ENCODE measurements around the gene OOSP4A.
A peak's percentile ranks its signal among the peaks of the same experiment; 100 is the strongest.

Gene OOSP4A

DNA sequence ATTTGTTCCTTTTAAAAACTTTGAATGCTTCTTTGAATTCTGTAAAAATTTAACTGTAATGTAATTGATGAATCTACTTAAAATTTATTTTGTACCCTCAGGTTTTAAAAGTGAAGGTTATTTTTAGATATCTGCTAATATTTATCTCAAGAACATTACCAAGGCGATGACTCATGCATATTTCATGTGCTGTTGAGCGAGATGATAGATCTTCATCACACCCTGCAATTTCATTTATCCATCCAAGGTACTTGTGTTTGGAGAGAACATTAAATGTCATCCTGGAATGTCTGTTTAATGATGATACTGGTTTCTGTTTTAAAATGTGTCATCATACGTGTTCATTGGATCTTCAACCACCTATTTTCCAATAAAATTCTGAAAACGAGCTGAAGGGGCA, 6.7 kb upstream of the OOSP4A start:
- H3K36me3 ChIP-seq (ENCODE audit: control insufficient read depth, insufficient read depth, low read length): no peaks in the 10 kb centered on the region
- no peaks in the 10 kb centered on the region for H3K79me2 ChIP-seq
- H3K9ac ChIP-seq: no peak overlapping the region
- H3K27me3 ChIP-seq (ENCODE audit: control insufficient read depth, insufficient read depth, low read length): no peaks in the 10 kb centered on the region
- no peaks in the 10 kb centered on the region for H3K9me3 ChIP-seq (ENCODE audit: control insufficient read depth, low read length)
- H3K4me2 ChIP-seq (ENCODE audit: low read length): no peak overlapping the region
- no peak overlapping the region for H3K27ac ChIP-seq
- H2AFZ ChIP-seq: no peak overlapping the region
- TF ChIP-seq, protein P1, sequence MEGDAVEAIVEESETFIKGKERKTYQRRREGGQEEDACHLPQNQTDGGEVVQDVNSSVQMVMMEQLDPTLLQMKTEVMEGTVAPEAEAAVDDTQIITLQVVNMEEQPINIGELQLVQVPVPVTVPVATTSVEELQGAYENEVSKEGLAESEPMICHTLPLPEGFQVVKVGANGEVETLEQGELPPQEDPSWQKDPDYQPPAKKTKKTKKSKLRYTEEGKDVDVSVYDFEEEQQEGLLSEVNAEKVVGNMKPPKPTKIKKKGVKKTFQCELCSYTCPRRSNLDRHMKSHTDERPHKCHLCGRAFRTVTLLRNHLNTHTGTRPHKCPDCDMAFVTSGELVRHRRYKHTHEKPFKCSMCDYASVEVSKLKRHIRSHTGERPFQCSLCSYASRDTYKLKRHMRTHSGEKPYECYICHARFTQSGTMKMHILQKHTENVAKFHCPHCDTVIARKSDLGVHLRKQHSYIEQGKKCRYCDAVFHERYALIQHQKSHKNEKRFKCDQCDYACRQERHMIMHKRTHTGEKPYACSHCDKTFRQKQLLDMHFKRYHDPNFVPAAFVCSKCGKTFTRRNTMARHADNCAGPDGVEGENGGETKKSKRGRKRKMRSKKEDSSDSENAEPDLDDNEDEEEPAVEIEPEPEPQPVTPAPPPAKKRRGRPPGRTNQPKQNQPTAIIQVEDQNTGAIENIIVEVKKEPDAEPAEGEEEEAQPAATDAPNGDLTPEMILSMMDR (IDR thresholded peaks at IDR 0.05): no peak
- H3K4me3 ChIP-seq (ENCODE audit: low read depth, low read length): no peak overlapping the region
- H3K4me1 ChIP-seq: no peaks in the 10 kb centered on the region

DNA sequence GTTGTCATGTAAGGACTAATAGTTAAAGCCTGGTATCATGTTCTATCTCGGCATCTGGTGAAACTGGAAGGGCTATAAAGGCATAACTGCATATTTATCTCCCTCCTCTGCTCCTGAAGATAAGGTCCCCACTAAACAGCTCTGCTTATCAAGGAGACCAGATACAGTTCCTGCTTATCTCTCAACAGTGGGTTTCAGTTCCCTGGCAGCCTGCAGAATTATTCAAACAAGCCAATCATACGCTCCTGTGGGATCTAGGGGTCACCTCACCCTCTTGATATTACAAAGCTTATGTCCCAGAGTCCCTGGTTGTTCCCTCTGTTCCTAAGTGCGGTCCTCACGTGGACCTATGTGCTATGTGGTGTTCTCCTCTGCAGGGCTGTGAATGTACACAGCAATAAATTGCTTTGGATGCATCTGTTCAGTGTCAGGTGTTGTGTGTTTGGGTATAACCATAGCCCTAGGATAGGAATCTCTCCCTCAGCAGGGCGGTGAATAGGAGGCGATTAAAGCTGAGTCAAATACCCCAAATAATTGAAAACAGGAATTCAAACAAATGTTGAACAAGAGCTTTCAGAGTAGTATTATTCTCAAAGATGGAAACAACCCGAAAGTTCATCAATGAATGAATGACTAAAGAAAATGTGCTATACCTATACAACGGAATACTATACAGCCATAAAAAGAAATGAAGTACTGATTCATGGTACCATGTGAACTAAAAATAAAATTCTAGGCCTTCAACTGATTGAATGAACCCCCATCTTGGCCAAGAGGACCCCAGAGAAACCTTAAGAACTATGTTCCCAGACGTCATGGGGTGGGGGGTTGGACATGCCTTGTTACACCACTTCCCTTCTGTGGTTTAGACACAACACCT, 3.1 kb upstream of the OOSP4A start:
- Histone ChIP-seq H2AFZ (no peak overlapping the region), H3K4me3 (ENCODE audit: low read depth, low read length) (no peak overlapping the region), H3K9me3 (ENCODE audit: control insufficient read depth, low read length) (no peaks in the 10 kb centered on the region), H3K79me2 (no peaks in the 10 kb centered on the region), H3K27ac (no peak overlapping the region), H3K4me2 (ENCODE audit: low read length) (peak overlapping the region; percentile 0), H3K4me1 (no peaks in the 10 kb centered on the region), H3K36me3 (ENCODE audit: control insufficient read depth, insufficient read depth, low read length) (no peaks in the 10 kb centered on the region), H3K27me3 (ENCODE audit: control insufficient read depth, insufficient read depth, low read length) (no peaks in the 10 kb centered on the region), H3K9ac (no peak overlapping the region)
- TF ChIP-seq, protein P1 (IDR thresholded peaks at IDR 0.05): no peak

DNA sequence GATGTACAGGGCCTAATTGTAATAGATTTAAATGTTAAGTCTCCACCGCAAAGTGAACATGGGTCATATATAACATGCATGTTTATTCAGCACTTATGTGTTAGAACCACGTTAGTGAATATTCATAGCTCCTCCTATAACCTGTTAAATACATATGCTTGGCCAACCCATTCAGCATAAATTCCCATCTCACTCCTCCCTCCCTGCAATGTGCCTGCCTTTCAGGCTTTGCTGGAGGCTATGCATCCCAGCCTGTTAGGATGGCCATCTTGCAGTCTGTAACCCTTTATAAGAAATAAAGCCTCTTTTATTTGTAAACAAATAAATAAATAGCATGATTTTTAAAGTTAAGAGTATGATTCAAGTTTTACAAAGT, 1.7 kb upstream of the OOSP4A start:
- TF ChIP-seq, protein P1 (IDR thresholded peaks at IDR 0.05): no peak
- Histone ChIP-seq H3K9me3 (ENCODE audit: control insufficient read depth, low read length) (no peaks in the 10 kb centered on the region), H3K27ac (no peak overlapping the region), H3K4me3 (ENCODE audit: low read depth, low read length) (no peak overlapping the region), H3K36me3 (ENCODE audit: control insufficient read depth, insufficient read depth, low read length) (no peaks in the 10 kb centered on the region), H3K4me2 (ENCODE audit: low read length) (no peak overlapping the region), H3K79me2 (no peaks in the 10 kb centered on the region), H2AFZ (no peak overlapping the region), H3K4me1 (no peaks in the 10 kb centered on the region), H3K27me3 (ENCODE audit: control insufficient read depth, insufficient read depth, low read length) (no peaks in the 10 kb centered on the region), H3K9ac (no peak overlapping the region)

DNA sequence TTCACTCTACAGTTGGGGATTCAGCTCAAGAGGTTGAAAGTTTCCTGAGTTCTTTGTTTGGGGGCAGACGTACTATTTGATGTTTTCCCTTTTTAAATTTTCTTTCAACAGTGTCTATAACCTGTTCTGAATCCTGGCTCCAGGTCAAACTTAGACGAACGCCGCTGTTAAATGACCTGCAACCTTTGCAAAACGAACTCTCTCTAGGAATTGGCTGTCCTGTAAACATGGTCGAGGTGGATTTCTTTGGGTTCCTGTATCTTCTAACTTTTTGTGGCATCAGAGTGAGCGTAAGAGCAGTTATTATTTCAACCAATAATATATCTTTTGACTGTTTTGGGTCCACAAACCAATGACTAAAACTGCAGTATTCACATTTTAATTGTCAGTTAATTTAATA, 1.6 kb downstream of the OOSP4A start:
- no peak overlapping the region for H2AFZ ChIP-seq
- no peak overlapping the region for H3K4me2 ChIP-seq (ENCODE audit: low read length)
- H3K4me1 ChIP-seq: no peaks in the 10 kb centered on the region
- H3K9ac ChIP-seq: no peak overlapping the region
- H3K79me2 ChIP-seq: no peaks in the 10 kb centered on the region
- no peaks in the 10 kb centered on the region for H3K36me3 ChIP-seq (ENCODE audit: control insufficient read depth, insufficient read depth, low read length)
- no peaks in the 10 kb centered on the region for H3K27me3 ChIP-seq (ENCODE audit: control insufficient read depth, insufficient read depth, low read length)
- no peak overlapping the region for H3K4me3 ChIP-seq (ENCODE audit: low read depth, low read length)
- H3K9me3 ChIP-seq (ENCODE audit: control insufficient read depth, low read length): no peaks in the 10 kb centered on the region
- H3K27ac ChIP-seq: no peak overlapping the region
- TF ChIP-seq, protein P1 (IDR thresholded peaks at IDR 0.05): no peak

DNA sequence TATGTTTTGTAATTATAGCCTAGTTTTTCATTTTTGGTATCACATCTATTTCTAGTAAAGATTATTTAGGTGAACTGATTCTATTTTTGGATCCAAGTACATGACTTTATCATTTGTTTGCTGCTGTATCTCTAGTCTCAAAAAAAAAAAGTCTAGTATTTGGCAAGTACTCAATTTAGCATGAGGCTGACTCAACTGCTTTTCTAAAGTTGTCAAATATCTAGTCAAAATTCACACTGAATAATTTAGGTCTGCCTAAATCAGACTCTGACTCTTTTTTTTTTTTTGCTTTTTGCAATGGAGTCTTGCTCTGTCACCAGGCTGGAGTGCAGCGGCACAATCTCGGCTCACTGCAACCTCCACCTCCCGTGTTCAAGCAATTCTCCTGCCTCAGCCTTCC, 2.4 kb downstream of the OOSP4A start:
- Histone ChIP-seq H3K27me3 (ENCODE audit: control insufficient read depth, insufficient read depth, low read length) (no peaks in the 10 kb centered on the region), H3K36me3 (ENCODE audit: control insufficient read depth, insufficient read depth, low read length) (no peaks in the 10 kb centered on the region), H3K4me1 (no peaks in the 10 kb centered on the region), H3K9me3 (ENCODE audit: control insufficient read depth, low read length) (no peaks in the 10 kb centered on the region), H3K27ac (no peak overlapping the region), H3K4me2 (ENCODE audit: low read length) (no peak overlapping the region), H2AFZ (no peak overlapping the region), H3K9ac (no peak overlapping the region), H3K79me2 (no peaks in the 10 kb centered on the region), H3K4me3 (ENCODE audit: low read depth, low read length) (no peak overlapping the region)
- TF ChIP-seq, protein P1 (IDR thresholded peaks at IDR 0.05): no peak

Data from parathyroid adenoma (tissue), 2 donors.